GM21381 (cell line): ENCODE data around the gene ZNF177.

ENCODE experiments used
- ATAC-seq: cut with Tn5 transposase; IDR thresholded peaks from one replicate; pipeline ENCODE4 v1.9.1; 2021; ENCODE audit warnings: mild to moderate bottlenecking, moderate library complexity; ENCODE audit not compliant: unreplicated experiment

The ZNF177 gene

GRCh38 chr19:9427941-9428340 is 65.1 kb downstream of the ZNF177 start:
- no peak for ATAC-seq

- ATAC-seq, result no peak
These were observed 67.6 kb downstream of the ZNF177 start for GRCh38 chr19:9430444-9430843.

GRCh38 chr19:9431475-9431874 is 68.7 kb downstream of the ZNF177 start:
- no peak for ATAC-seq
